ENCODE results near the gene CCDC17. TPM values are rescaled to one million over a fixed set of nuclear protein-coding genes. Genes with fewer than 3 reads are reported as not detected.

Gene CCDC17
- total RNA-seq, 1 donor from 2014 or later: 3.6 TPM

DNA sequence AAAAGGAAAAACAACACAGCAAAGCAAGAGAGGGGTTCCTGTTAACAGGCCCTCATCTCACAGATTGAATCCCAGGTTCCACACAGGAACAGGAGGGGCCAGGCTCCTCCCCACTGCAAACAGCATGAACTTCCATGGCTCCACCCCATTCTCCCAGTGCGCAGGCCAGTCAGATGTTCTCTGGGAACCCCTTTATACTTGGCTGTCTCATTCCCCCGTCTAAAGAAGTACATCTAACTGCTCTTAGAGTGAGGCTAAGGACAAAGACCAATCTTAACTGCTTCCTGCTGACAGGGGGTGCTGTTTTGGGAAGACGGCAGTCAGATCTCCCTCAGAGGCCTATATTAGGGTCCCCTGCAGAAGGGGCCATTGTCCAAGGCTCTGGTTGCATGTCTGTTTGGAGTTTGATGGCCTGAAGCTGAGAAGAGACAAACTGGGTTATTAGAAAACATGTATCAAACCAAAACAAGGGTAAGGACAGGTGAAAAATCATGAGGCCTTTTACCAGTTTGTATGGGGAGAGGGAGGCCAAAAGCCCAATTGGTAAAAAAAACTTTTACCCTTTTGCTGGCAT lies 50.5 kb downstream of the CCDC17 start:
- DNase-seq (ENCODE audit: extremely low spot score, unreplicated experiment): no peak
- H3K27ac Mint-ChIP-seq: no peak overlapping the region
- TF ChIP-seq, protein P1, sequence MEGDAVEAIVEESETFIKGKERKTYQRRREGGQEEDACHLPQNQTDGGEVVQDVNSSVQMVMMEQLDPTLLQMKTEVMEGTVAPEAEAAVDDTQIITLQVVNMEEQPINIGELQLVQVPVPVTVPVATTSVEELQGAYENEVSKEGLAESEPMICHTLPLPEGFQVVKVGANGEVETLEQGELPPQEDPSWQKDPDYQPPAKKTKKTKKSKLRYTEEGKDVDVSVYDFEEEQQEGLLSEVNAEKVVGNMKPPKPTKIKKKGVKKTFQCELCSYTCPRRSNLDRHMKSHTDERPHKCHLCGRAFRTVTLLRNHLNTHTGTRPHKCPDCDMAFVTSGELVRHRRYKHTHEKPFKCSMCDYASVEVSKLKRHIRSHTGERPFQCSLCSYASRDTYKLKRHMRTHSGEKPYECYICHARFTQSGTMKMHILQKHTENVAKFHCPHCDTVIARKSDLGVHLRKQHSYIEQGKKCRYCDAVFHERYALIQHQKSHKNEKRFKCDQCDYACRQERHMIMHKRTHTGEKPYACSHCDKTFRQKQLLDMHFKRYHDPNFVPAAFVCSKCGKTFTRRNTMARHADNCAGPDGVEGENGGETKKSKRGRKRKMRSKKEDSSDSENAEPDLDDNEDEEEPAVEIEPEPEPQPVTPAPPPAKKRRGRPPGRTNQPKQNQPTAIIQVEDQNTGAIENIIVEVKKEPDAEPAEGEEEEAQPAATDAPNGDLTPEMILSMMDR (conservative IDR thresholded peaks at IDR 0.05): no peak
- H3K4me1 Mint-ChIP-seq (ENCODE audit: unreplicated experiment): peaks cover 5% of the 10 kb centered on the region
- H3K9me3 Mint-ChIP-seq: no peaks in the 10 kb centered on the region
- H3K36me3 Mint-ChIP-seq: peaks cover 5% of the 10 kb centered on the region
- H3K4me3 Mint-ChIP-seq: no peak overlapping the region
- H3K27me3 Mint-ChIP-seq: no peaks in the 10 kb centered on the region

DNA sequence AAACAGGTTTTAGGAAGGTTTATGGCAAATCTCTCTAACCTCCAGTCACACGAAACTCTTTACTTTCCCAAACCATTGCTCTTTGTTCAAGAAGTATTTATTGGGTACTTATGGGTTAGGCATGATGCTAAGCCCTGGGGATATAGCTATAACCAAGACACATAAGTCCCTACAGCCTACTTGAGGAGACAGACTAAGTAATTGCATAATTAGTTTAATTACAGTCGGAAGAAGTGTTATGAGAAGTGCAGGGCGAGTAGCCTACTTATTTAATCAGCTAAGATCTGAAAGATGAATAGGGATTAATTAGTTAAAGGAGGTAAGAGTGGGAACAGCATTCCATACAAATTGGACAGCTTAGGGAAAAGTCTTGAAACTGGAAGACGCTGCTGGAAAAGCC lies 53.2 kb downstream of the CCDC17 start:
- DNase-seq (ENCODE audit: extremely low spot score, unreplicated experiment): no peak
- Mint-ChIP-seq H3K27ac (no peak overlapping the region), H3K27me3 (no peaks in the 10 kb centered on the region), H3K36me3 (peaks cover 19% of the 10 kb centered on the region), H3K9me3 (no peaks in the 10 kb centered on the region), H3K4me3 (no peak overlapping the region), H3K4me1 (ENCODE audit: unreplicated experiment) (peaks cover 5% of the 10 kb centered on the region)
- TF ChIP-seq, protein P1 (conservative IDR thresholded peaks at IDR 0.05): no peak

Other genes starting within 250 kb of the CCDC17 start
- gene TESK2, start 132.9 kb downstream of the CCDC17 start, total RNA-seq (ENCODE audit: low replicate concordance): 6.7 and 7.9 TPM in 2 replicates
- gene CCDC163, start 124.0 kb downstream of the CCDC17 start, total RNA-seq (ENCODE audit: low replicate concordance): 1.0 and 2.0 TPM in 2 replicates
- 8.0 and 12.7 TPM in 2 replicates for gene MMACHC, start 123.8 kb downstream of the CCDC17 start, total RNA-seq (ENCODE audit: low replicate concordance)
- gene PRDX1, start 102.2 kb downstream of the CCDC17 start, total RNA-seq (ENCODE audit: low replicate concordance): 255 and 335 TPM in 2 replicates
- 179 and 185 TPM in 2 replicates for gene AKR1A1, start 73.2 kb downstream of the CCDC17 start, total RNA-seq (ENCODE audit: low replicate concordance)
- 104 and 269 TPM in 2 replicates for gene NASP, start 40.0 kb downstream of the CCDC17 start, total RNA-seq (ENCODE audit: low replicate concordance)
- gene GPBP1L1, start 62.5 kb upstream of the CCDC17 start, total RNA-seq (ENCODE audit: low replicate concordance): 90.0 and 99.9 TPM in 2 replicates
- gene TMEM69, start 64.1 kb upstream of the CCDC17 start, total RNA-seq (ENCODE audit: low replicate concordance): 26.0 and 39.3 TPM in 2 replicates
- 18.2 and 21.0 TPM in 2 replicates for gene IPP, start 126.6 kb upstream of the CCDC17 start, total RNA-seq (ENCODE audit: low replicate concordance)
- gene MAST2, start 179.6 kb upstream of the CCDC17 start, total RNA-seq (ENCODE audit: low replicate concordance): 25.1 and 38.1 TPM in 2 replicates

Measured in type B pancreatic cell (in vitro differentiated cells).